ENCODE measurements around the gene TRERF1.

DNA sequence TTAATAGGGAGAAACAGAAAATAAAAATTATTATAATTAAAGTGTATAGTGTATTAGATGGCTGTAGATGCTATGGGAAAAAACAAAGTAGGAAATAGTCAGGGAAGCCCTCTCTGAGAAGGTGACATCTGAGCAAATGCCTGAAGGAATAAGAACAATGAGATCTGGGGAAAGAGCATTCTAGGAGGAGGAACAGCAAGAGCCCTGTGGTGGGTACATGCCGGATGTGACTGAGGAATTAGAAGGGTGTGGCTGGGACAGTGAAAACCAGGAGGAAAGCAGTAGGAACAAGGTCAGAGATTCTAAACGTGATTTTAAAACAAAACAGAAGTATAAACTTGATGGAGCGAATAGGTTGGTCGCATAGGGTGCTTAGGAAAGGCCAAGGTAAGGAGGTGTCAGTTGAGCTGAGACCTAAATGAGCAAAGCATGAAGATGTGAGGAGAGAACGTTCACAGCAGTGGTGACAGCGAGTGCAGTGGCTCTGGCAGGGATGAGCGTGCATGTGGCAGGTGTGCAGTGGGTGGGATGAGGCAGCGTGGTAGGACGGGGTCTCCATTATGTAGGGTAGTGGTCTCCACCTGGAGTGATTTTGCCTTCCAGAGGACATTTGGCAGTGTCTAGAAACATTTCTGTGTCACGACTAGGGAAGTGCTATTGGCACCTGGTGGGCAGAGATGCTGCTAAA, 137.0 kb downstream of the TRERF1 start:
- TF ChIP-seq, protein P1, sequence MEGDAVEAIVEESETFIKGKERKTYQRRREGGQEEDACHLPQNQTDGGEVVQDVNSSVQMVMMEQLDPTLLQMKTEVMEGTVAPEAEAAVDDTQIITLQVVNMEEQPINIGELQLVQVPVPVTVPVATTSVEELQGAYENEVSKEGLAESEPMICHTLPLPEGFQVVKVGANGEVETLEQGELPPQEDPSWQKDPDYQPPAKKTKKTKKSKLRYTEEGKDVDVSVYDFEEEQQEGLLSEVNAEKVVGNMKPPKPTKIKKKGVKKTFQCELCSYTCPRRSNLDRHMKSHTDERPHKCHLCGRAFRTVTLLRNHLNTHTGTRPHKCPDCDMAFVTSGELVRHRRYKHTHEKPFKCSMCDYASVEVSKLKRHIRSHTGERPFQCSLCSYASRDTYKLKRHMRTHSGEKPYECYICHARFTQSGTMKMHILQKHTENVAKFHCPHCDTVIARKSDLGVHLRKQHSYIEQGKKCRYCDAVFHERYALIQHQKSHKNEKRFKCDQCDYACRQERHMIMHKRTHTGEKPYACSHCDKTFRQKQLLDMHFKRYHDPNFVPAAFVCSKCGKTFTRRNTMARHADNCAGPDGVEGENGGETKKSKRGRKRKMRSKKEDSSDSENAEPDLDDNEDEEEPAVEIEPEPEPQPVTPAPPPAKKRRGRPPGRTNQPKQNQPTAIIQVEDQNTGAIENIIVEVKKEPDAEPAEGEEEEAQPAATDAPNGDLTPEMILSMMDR (IDR thresholded peaks at IDR 0.05), result no peak
- TF ChIP-seq POLR2A (IDR thresholded peaks at IDR 0.05), result no peak

Data from lower leg skin (tissue), 3 donors.